Tibial artery (tissue), 4 donors: ENCODE data around the gene USP51.
A peak's percentile ranks its signal among the peaks of the same experiment; 100 is the strongest.
"Not testable (repeated sequence)": the region's sequence is repeated elsewhere in the genome, so short reads cannot be mapped to it uniquely, and the experiment has no call there.

Experiments
- DNase-seq, 2 donors: peaks; one replicate each; pipeline ENCODE4 v3.0.0-alpha.2; 2019
- H3K27ac ChIP-seq, 2 donors: fragments of 200-600 bp; sonication (generic) in 1 of 2; 1 replicate in 1 of 2; 2 replicates in 1 of 2; pipeline ENCODE4 v1.5.1; 2018 to 2019; ENCODE audit warnings: mild to moderate bottlenecking in 1 of 2
- H3K27me3 ChIP-seq, 2 donors: fragments of 200-600 bp; sonication (generic) in 1 of 2; one replicate each; pipeline versions ENCODE4 v1.5.1 to v1.6.0; 2016 to 2019
- H3K36me3 ChIP-seq, 3 donors: fragments of 200-600 bp; sonication (generic) in 2 of 3; one replicate each; pipeline ENCODE4 v1.5.1; 2016 to 2019; ENCODE audit warnings: mild to moderate bottlenecking in 2 of 3
- H3K4me1 ChIP-seq, 4 donors: fragments of 200-600 bp; sonication (generic) in 2 of 4; 1 replicate in 3 of 4; 2 replicates in 1 of 4; pipeline ENCODE4 v1.5.1; 2016 to 2019
- H3K4me3 ChIP-seq, 2 donors: fragments of 200-600 bp; sonication (generic) in 1 of 2; 1 replicate in 1 of 2; 2 replicates in 1 of 2; pipeline ENCODE4 v1.5.1; 2018 to 2019; ENCODE audit warnings: mild to moderate bottlenecking in 2 of 2
- H3K9me3 ChIP-seq, 3 donors: fragments of 200-600 bp; sonication (generic) in 1 of 3; one replicate each; pipeline ENCODE4 v1.5.1; 2016 to 2019
- CTCF ChIP-seq, 2 experiments: fragments of 200-600 bp in 1 of 2; fragments of 450-650 bp in 1 of 2; IDR thresholded peaks; one replicate each; pipeline ENCODE4 v1.5.1; 2017 to 2019; ENCODE audit warnings: antibody characterized with exemption in 2 of 2, mild to moderate bottlenecking in 1 of 2, moderate library complexity in 1 of 2
- intact Hi-C: fragments of 100-400 bp; cut with DNase I; formaldehyde crosslinking; loops from one replicate; pipeline ENCODE4 v1.15.0; 2023; ENCODE audit warnings: low total_unique reads

The USP51 gene

GRCh38 chrX:55489314-55490009 is at the start of gene USP51:
USP51 (minus strand) TSS chrX:55489848; CDS start chrX:55488939, 909 bp downstream.
- Histone ChIP-seq H3K4me1 (peaks cover 0 to 7% (median 2%) of the 10 kb centered on the region in 4 donors), H3K27me3 (no peaks in the 10 kb centered on the region), H3K27ac (peak within 1 kb of the TSS; percentile 92 to 96), H3K36me3 (no peaks in the 10 kb centered on the region), H3K4me3 (peak within 1 kb of the TSS; percentile 76 to 84), H3K9me3 (no peaks in the 10 kb centered on the region)
- no peak for TF ChIP-seq CTCF (IDR thresholded peaks at IDR 0.05)
- intact Hi-C loops = no loop called here
- DNase-seq = peak; percentile 45 to 67

GRCh38 chrX:55524487-55524886 is 34.8 kb upstream of the USP51 start:
- DNase-seq = no peak
- Histone ChIP-seq H3K4me3 (no peak overlapping the region), H3K27me3 (no peaks in the 10 kb centered on the region), H3K36me3 (no peaks in the 10 kb centered on the region), H3K27ac (no peak overlapping the region), H3K4me1 (no peaks in the 10 kb centered on the region), H3K9me3 (no peaks in the 10 kb centered on the region)
- intact Hi-C loops = no loop called here
- TF ChIP-seq CTCF (IDR thresholded peaks at IDR 0.05) = peak in 1 of 2 experiments; percentile 7

- Histone ChIP-seq H3K9me3 (no peaks in the 10 kb centered on the region), H3K4me3 (no peak overlapping the region), H3K27ac (no peak overlapping the region), H3K27me3 (no peaks in the 10 kb centered on the region), H3K36me3 (no peaks in the 10 kb centered on the region), H3K4me1 (no peaks in the 10 kb centered on the region)
- no peak for TF ChIP-seq CTCF (IDR thresholded peaks at IDR 0.05)
- intact Hi-C loops = no loop called here
- no peak for DNase-seq
Observed at GRCh38 chrX:55523356-55523755, 33.7 kb upstream of the USP51 start.

GRCh38 chrX:55522596-55523276 is 33.1 kb upstream of the USP51 start:
- TF ChIP-seq CTCF (IDR thresholded peaks at IDR 0.05) = no peak
- no peak overlapping the region for H3K27ac ChIP-seq
- no peak for DNase-seq

GRCh38 chrX:55521687-55522086 is 32.0 kb upstream of the USP51 start:
- Histone ChIP-seq H3K4me3 (no peak overlapping the region), H3K27ac (no peak overlapping the region), H3K4me1 (no peaks in the 10 kb centered on the region), H3K27me3 (no peaks in the 10 kb centered on the region), H3K36me3 (no peaks in the 10 kb centered on the region), H3K9me3 (no peaks in the 10 kb centered on the region)
- no peak for TF ChIP-seq CTCF (IDR thresholded peaks at IDR 0.05)
- no peak for DNase-seq
- intact Hi-C loops = no loop called here

More at GRCh38 chrX:55522596-55523276, 33.1 kb upstream of the USP51 start:
- Histone ChIP-seq H3K9me3 (no peaks in the 10 kb centered on the region), H3K36me3 (no peaks in the 10 kb centered on the region), H3K4me1 (no peaks in the 10 kb centered on the region), H3K4me3 (no peak overlapping the region), H3K27me3 (no peaks in the 10 kb centered on the region)
- intact Hi-C loops = no loop called here

GRCh38 chrX:55516794-55517481 is 27.3 kb upstream of the USP51 start:
- H3K36me3 ChIP-seq, H3K4me3 ChIP-seq, intact Hi-C loops, H3K9me3 ChIP-seq, H3K4me1 ChIP-seq, H3K27me3 ChIP-seq, DNase-seq, H3K27ac ChIP-seq: not testable (repeated sequence)

- H3K27ac ChIP-seq, intact Hi-C loops, H3K4me1 ChIP-seq, H3K27me3 ChIP-seq, DNase-seq, H3K9me3 ChIP-seq, H3K36me3 ChIP-seq, H3K4me3 ChIP-seq: not testable (repeated sequence)
Observed at GRCh38 chrX:55513045-55513737, 23.5 kb upstream of the USP51 start.

GRCh38 chrX:55508410-55509152 is 18.9 kb upstream of the USP51 start:
- DNase-seq, H3K4me1 ChIP-seq, H3K27me3 ChIP-seq, H3K36me3 ChIP-seq, intact Hi-C loops, H3K27ac ChIP-seq, H3K4me3 ChIP-seq, H3K9me3 ChIP-seq: not testable (repeated sequence)
